Neural progenitor cell (in vitro differentiated cells): Measurements from ENCODE around the gene ALDH1B1.

Experiments used
- EZH2 ChIP-seq: fragments of 200-600 bp; sonication (generic); IDR thresholded peaks from 2 replicates; pipeline ENCODE4 v1.6.1; 2017; ENCODE audit warnings: antibody characterized with exemption, mild to moderate bottlenecking, moderate library complexity
- EZH2phosphoT487 ChIP-seq: fragments of 200-600 bp; sonication (generic); IDR thresholded peaks from 2 replicates; pipeline ENCODE4 v1.6.1; 2017; ENCODE audit warnings: antibody characterized with exemption
- TF ChIP-seq, protein P1 (sequence below): fragments of 200-600 bp; sonication (generic); IDR thresholded peaks from 2 replicates; pipeline ENCODE4 v1.5.1; 2017; ENCODE audit warnings: antibody characterized with exemption, mild to moderate bottlenecking

DNA sequence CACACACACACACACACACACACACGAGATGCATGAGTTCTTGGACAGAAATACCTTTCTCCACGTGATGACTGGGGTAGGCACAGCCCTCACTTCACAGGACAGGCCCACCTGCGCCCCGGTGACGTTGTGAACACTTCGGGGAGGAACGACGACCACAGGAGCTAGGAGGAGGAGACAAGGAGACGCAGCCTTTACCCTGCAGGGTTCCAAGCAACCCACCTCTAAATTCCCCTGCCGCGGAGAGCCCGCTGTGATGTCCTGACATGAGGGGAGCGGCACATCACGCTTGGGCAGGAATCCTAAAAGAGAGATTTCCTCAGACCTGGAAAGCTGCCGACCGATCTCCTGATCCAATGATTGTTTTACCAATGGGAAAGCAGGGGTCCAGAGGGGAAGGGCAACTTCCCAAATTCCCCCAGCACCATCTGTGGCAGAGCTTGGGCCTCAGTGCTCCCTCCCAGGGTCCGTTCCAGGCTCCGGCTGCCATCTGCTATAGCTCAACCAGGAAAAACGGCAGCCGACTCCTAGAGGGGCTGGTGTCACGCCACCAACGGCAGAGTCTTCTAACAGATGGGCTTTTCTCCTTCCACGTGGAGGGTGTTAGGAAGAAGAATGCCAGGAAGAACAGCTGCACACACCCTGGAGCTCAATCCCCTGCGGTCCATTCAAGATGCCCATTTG is 21.7 kb downstream of the ALDH1B1 start:
- TF ChIP-seq EZH2: no peak
- TF ChIP-seq, protein P1, sequence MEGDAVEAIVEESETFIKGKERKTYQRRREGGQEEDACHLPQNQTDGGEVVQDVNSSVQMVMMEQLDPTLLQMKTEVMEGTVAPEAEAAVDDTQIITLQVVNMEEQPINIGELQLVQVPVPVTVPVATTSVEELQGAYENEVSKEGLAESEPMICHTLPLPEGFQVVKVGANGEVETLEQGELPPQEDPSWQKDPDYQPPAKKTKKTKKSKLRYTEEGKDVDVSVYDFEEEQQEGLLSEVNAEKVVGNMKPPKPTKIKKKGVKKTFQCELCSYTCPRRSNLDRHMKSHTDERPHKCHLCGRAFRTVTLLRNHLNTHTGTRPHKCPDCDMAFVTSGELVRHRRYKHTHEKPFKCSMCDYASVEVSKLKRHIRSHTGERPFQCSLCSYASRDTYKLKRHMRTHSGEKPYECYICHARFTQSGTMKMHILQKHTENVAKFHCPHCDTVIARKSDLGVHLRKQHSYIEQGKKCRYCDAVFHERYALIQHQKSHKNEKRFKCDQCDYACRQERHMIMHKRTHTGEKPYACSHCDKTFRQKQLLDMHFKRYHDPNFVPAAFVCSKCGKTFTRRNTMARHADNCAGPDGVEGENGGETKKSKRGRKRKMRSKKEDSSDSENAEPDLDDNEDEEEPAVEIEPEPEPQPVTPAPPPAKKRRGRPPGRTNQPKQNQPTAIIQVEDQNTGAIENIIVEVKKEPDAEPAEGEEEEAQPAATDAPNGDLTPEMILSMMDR: no peak
- no peak for TF ChIP-seq EZH2phosphoT487
